ENCODE measurements around the gene YIPF3.

DNA sequence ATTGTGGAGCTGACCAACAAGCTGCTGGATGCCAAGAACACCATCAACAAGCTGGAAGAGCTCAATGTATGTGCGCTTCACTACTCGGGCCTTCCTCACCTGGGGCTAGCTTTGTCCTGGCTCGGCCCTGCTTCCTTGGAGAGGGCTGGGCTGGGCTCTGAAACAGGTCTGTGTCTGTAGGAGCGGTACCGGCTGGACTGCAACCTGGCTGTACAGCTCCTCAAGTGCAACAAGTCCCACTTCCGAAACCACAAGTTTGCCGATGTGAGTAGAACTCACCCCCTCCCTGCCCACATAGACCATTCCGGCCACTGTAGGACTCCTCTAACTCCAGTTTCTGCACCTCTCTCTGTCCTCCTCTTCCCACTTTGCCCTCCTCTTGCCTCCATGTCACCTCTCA, 13.3 kb downstream of the YIPF3 start:
- TF ChIP-seq POLR2AphosphoS5 (IDR thresholded peaks at IDR 0.05; ENCODE audit: low read depth, low read length) = no peak
- no peak for TF ChIP-seq SIN3A (IDR thresholded peaks at IDR 0.05; ENCODE audit: borderline replicate concordance, insufficient read depth, low read length)

Measured in PFSK-1 (cell line).